OCI-LY7 (cell line): ENCODE results near the gene BGLAP. TPM values are rescaled to one million over a fixed set of nuclear protein-coding genes. Genes with fewer than 3 reads are reported as not detected.

ENCODE experiments used
- BruUV-seq: library from RNA; stranded (reverse); fragments of 400-500 nt; replicated peaks from 2 replicates; lab custom pipeline; 2021; lab: Mats Ljungman, UMichigan
- CTCF ChIA-PET: fragments of 300-600 bp; sonication (Branson Sonifier 250); formaldehyde crosslinking; loops from one replicate; lab custom pipeline; 2022; ENCODE audit warnings: antibody characterized with exemption; ENCODE audit not compliant: unreplicated experiment; lab: Charles Lee
- POLR2A ChIA-PET: fragments of 300-600 bp; sonication (Branson Sonifier 250); formaldehyde crosslinking; loops from one replicate; lab custom pipeline; 2022; ENCODE audit warnings: antibody characterized with exemption; lab: Charles Lee
- DNase-seq: peaks from one replicate; pipeline ENCODE4 v3.0.0-alpha.2; 2015; ENCODE audit warnings: low spot score
- H2AFZ ChIP-seq: fragments of 200-600 bp; sonication (generic), shearing (Covaris generic); 2 replicates; pipeline ENCODE4 v1.6.1; 2014; ENCODE audit warnings: mild to moderate bottlenecking, antibody characterized with exemption, low read length, moderate library complexity
- H3K27ac ChIP-seq: fragments of 200-600 bp; sonication (generic); 2 replicates; pipeline ENCODE4 v1.5.1; 2014; ENCODE audit warnings: mixed run types, low read depth, mild to moderate bottlenecking, moderate library complexity, low read length, inconsistent platforms; ENCODE audit not compliant: poor library complexity, severe bottlenecking
- H3K36me3 ChIP-seq: fragments of 200-600 bp; sonication (generic); 2 replicates; pipeline ENCODE4 v1.6.1; 2014; ENCODE audit warnings: mild to moderate bottlenecking, antibody characterized with exemption, low read length, moderate library complexity, mixed read lengths; ENCODE audit not compliant: insufficient read depth
- H3K4me1 ChIP-seq: fragments of 200-600 bp; sonication (generic); 2 replicates; pipeline ENCODE4 v1.5.1; 2014; ENCODE audit warnings: mild to moderate bottlenecking, low read length; ENCODE audit not compliant: insufficient read depth, poor library complexity, severe bottlenecking
- H3K4me2 ChIP-seq: fragments of 200-600 bp; sonication (generic); 2 replicates; pipeline ENCODE4 v1.6.1; 2014; ENCODE audit warnings: mild to moderate bottlenecking, low read length
- H3K4me3 ChIP-seq: fragments of 200-600 bp; sonication (generic); 2 replicates; pipeline ENCODE4 v1.5.1; 2014; ENCODE audit warnings: mild to moderate bottlenecking, low read depth, low read length; ENCODE audit not compliant: poor library complexity, severe bottlenecking
- H3K79me2 ChIP-seq: fragments of 200-600 bp; sonication (generic); 2 replicates; pipeline ENCODE4 v1.6.1; 2016; ENCODE audit warnings: low read depth, mild to moderate bottlenecking, low read length, moderate library complexity, mixed read lengths; ENCODE audit not compliant: insufficient read depth
- H3K9me2 ChIP-seq: fragments of 200-600 bp; sonication (generic); 2 replicates; pipeline ENCODE4 v1.6.1; 2016; ENCODE audit warnings: mild to moderate bottlenecking, low read length, mixed read lengths; ENCODE audit not compliant: insufficient read depth
- H3K9me3 ChIP-seq: fragments of 200-600 bp; sonication (generic); 2 replicates; pipeline ENCODE4 v1.6.1; 2014; ENCODE audit warnings: mild to moderate bottlenecking, mixed run types, low read length, mixed read lengths
- H4K20me1 ChIP-seq: fragments of 200-600 bp; sonication (generic); 2 replicates; pipeline ENCODE4 v1.6.1; 2014; ENCODE audit warnings: mild to moderate bottlenecking, antibody characterized with exemption, low read length, moderate library complexity, mixed read lengths; ENCODE audit not compliant: insufficient read depth
- EZH2phosphoT487 ChIP-seq: fragments of 200-600 bp; sonication (generic); IDR thresholded peaks from 2 replicates; pipeline ENCODE4 v1.6.1; 2018; ENCODE audit warnings: low read depth, borderline replicate concordance, mild to moderate bottlenecking, mixed run types, antibody characterized with exemption, low read length, moderate library complexity, mixed read lengths
- intact Hi-C: fragments of 100-400 bp; cut with micrococcal nuclease; formaldehyde crosslinking; loops from one replicate; pipeline ENCODE4 v1.10.0; 2022; ENCODE audit not compliant: unreplicated experiment
- total RNA-seq, 2 experiments: library from RNA; depleted of rRNA in 1 of 2; stranded (reverse); fragments of >200 nt in 1 of 2; shearing (Covaris generic) in 1 of 2; gene quantifications; 2 replicates each; pipeline ENCODE4 v1.2.3, GENCODE V29; 2014 to 2022
- TF ChIP-seq, protein P1 (sequence below): fragments of 200-600 bp; sonication (generic); conservative IDR thresholded peaks from 2 replicates; pipeline ENCODE4 v1.5.1; 2014; ENCODE audit warnings: mild to moderate bottlenecking, antibody characterized with exemption, low read length, moderate library complexity, mixed read lengths

BGLAP gene
- total RNA-seq, 2 experiments from 2014 or later, result 3.7 to 6.0 TPM

DNA sequence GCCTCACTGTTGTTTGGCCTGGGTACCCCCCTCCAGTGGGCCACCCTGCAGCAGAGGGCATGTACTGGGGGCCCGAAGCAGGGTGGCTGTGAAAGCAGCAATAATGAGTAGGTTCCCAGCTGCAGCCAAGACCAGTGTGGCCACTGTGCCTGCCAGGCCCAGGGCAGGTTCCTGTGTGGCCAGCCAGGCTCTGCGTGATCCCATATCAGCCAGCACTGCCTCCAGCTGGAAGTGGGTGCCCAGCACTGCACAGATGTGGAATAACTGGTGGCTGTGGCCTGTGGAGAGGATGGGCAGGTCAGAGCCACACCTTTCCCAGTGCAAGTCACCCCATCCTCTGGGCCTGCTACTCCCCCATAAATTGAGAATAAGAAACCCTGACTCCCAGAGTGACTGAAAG is 2.1 kb downstream of the BGLAP start:
- Histone ChIP-seq H3K9me2 (no peaks in the 10 kb centered on the region), H3K4me3 (no peak overlapping the region), H3K4me1 (no peaks in the 10 kb centered on the region), H3K9me3 (no peaks in the 10 kb centered on the region), H3K36me3 (peaks cover 17% of the 10 kb centered on the region), H3K79me2 (no peaks in the 10 kb centered on the region), H4K20me1 (no peaks in the 10 kb centered on the region; the same call in 1 of the 2 replicates), H3K27ac (no peak overlapping the region), H3K4me2 (no peak overlapping the region), H2AFZ (no peak overlapping the region)
- intact Hi-C loops, result no loop called here
- ChIA-PET POLR2A (no interaction called here), CTCF (no interaction called here)
- no TSS peak for BruUV-seq
- no peak for DNase-seq
- TF ChIP-seq EZH2phosphoT487, result no peak

DNA sequence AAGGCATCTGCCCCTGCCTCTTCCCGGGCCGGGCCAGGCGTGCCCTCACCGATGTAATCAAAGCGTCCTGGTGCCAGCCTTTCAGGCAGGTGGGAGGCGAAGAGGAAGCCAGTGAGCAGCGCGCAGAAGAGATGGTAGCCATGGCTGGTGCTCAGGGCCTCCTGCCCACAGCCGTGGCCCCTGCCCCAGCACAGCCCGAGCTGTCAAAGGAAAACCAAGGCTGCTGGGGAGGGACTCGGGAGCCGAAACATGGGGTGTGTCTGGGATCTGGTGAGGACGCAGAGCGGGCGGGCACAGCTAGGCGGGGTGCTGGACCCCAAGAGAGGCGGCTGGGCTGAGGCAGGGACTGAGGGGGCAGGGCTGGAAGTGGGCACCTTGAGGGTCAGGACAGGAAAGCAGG is 2.7 kb downstream of the BGLAP start:
- H3K4me2 ChIP-seq, result no peak overlapping the region
- intact Hi-C loops, result no loop called here

DNA sequence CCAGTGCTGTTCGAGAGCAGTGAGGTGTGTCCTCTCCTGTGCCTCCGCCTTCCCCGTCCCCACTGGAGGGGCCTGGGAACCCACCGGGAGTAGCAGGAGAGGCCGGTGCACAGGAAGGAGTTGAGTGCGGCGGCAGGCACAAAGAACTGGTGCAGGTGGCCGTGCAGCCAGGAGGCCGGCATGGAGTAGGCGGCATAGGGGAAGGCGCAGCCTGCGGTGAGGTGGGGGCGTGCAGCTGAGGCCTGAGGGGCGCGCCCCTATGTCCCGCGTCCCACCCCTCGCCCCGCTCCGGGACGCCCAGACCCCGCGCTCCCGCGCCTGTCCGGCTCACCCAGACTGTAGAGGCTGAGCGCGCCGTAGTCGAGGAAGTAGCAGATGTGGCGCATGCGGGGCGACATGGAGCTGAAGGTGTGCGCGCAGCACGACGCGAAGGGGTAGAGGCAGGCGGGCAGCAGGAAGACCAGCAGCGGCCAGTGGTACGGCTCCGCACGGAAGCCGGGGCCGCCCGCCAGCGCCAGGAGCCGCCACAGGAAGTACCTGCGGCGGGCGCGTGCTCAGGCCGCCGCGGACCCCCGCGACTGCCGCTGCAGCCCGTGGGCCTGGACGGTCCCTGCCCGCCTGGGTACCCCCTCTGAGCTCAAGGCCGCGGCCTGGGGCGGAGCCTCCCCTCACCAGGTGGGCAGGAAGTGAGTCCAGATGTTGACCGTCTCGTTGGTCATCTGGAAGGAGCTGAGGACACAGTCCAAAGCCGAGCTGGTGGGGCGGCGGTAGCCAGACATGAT is 3.7 kb downstream of the BGLAP start:
- ChIA-PET CTCF (no interaction called here), POLR2A (interaction anchor here (0.9 kb wide), 1 partner anchor 117 kb away, joined by 3 read pairs; no protein-coding TSS in a partner anchor)
- TF ChIP-seq EZH2phosphoT487, result no peak
- TF ChIP-seq, protein P1, sequence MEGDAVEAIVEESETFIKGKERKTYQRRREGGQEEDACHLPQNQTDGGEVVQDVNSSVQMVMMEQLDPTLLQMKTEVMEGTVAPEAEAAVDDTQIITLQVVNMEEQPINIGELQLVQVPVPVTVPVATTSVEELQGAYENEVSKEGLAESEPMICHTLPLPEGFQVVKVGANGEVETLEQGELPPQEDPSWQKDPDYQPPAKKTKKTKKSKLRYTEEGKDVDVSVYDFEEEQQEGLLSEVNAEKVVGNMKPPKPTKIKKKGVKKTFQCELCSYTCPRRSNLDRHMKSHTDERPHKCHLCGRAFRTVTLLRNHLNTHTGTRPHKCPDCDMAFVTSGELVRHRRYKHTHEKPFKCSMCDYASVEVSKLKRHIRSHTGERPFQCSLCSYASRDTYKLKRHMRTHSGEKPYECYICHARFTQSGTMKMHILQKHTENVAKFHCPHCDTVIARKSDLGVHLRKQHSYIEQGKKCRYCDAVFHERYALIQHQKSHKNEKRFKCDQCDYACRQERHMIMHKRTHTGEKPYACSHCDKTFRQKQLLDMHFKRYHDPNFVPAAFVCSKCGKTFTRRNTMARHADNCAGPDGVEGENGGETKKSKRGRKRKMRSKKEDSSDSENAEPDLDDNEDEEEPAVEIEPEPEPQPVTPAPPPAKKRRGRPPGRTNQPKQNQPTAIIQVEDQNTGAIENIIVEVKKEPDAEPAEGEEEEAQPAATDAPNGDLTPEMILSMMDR, result no peak
- Histone ChIP-seq H3K9me2 (no peaks in the 10 kb centered on the region), H3K4me1 (no peaks in the 10 kb centered on the region), H3K4me2 (no peak overlapping the region; the same call in 1 of the 2 replicates), H2AFZ (no peak overlapping the region), H3K36me3 (peaks cover 23% of the 10 kb centered on the region), H3K4me3 (no peak overlapping the region), H3K27ac (no peak overlapping the region), H3K79me2 (no peaks in the 10 kb centered on the region), H3K9me3 (no peaks in the 10 kb centered on the region), H4K20me1 (no peaks in the 10 kb centered on the region; the same call in 1 of the 2 replicates)
- intact Hi-C loops, result no loop called here
- no peak for DNase-seq
- BruUV-seq, result no TSS peak

More for the DNA sequence above, 2.7 kb downstream of the BGLAP start:
- TF ChIP-seq, protein P1, result no peak
- CTCF ChIA-PET, result no interaction called here
- no peak for DNase-seq
- Histone ChIP-seq H2AFZ (no peak overlapping the region), H3K79me2 (no peaks in the 10 kb centered on the region), H3K4me3 (no peak overlapping the region), H3K27ac (no peak overlapping the region), H3K9me3 (no peaks in the 10 kb centered on the region), H3K9me2 (no peaks in the 10 kb centered on the region), H4K20me1 (no peaks in the 10 kb centered on the region; the same call in 1 of the 2 replicates), H3K36me3 (peaks cover 17% of the 10 kb centered on the region), H3K4me1 (no peaks in the 10 kb centered on the region)
- BruUV-seq, result no TSS peak
- POLR2A ChIA-PET, result no interaction called here
